Measurements from ENCODE around the gene GHSR. TPM values are rescaled to one million over a fixed set of nuclear protein-coding genes. Genes with fewer than 3 reads are reported as not detected.
"Not testable (repeated sequence)": the region's sequence is repeated elsewhere in the genome, so short reads cannot be mapped to it uniquely, and the experiment has no call there.

The GHSR gene, protein sequence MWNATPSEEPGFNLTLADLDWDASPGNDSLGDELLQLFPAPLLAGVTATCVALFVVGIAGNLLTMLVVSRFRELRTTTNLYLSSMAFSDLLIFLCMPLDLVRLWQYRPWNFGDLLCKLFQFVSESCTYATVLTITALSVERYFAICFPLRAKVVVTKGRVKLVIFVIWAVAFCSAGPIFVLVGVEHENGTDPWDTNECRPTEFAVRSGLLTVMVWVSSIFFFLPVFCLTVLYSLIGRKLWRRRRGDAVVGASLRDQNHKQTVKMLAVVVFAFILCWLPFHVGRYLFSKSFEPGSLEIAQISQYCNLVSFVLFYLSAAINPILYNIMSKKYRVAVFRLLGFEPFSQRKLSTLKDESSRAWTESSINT
- not detected for total RNA-seq (ENCODE audit: unreplicated experiment)
- long read RNA-seq: 0 reads

GRCh38 chr3:172447611-172448579 is at the start of gene GHSR:
Gene GHSR (minus strand): TSS chr3:172448456. CDS start chr3:172448413, 43 bp downstream.
- no peaks in the 10 kb centered on the region for H3K9me3 Mint-ChIP-seq (ENCODE audit: unreplicated experiment)
- H3K27ac Mint-ChIP-seq (ENCODE audit: unreplicated experiment): peak within 1 kb of the TSS; percentile 86
- no peak for DNase-seq (ENCODE audit: low spot score)
- peak within 1 kb of the TSS; percentile 38 for H3K4me3 Mint-ChIP-seq (ENCODE audit: unreplicated experiment)
- H3K36me3 Mint-ChIP-seq (ENCODE audit: low read depth, unreplicated experiment): peaks cover 5% of the 10 kb centered on the region
- peaks cover 18% of the 10 kb centered on the region for H3K4me1 Mint-ChIP-seq (ENCODE audit: unreplicated experiment)
- TF ChIP-seq CTCF (IDR thresholded peaks at IDR 0.05; ENCODE audit: unreplicated experiment): no peak
- peaks cover 26% of the 10 kb centered on the region for H3K27me3 Mint-ChIP-seq (ENCODE audit: unreplicated experiment)

DNA sequence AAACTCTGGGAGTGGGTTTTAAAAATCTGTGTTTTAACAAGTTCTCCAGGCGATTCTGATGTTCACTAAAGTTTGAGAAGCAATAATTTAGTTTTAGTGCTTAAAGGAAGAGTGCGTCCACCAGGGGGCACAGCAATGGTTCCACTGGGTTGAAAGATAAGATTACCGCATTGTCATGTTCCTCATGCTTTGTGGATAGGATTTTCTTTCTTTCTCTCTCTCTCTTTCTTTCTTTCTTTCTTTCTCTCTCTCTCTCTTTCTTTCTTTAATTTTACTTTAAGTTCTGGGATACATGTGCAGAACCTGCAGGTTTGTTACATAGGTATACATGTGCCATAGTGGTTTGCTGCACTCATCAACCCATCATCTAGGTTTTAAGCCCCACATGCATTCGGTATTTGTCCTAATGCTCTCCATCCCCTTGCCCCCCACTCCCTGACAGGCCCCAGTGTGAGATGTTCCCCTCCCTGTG is 42.0 kb upstream of the GHSR start:
- not testable (repeated sequence) for H3K36me3 Mint-ChIP-seq (ENCODE audit: low read depth, unreplicated experiment); H3K4me3 Mint-ChIP-seq (ENCODE audit: unreplicated experiment); H3K9me3 Mint-ChIP-seq (ENCODE audit: unreplicated experiment); H3K27ac Mint-ChIP-seq (ENCODE audit: unreplicated experiment); H3K27me3 Mint-ChIP-seq (ENCODE audit: unreplicated experiment)
- peaks cover 14% of the 10 kb centered on the region for H3K4me1 Mint-ChIP-seq (ENCODE audit: unreplicated experiment)
- DNase-seq (ENCODE audit: low spot score): peak; percentile 69
- TF ChIP-seq CTCF (IDR thresholded peaks at IDR 0.05; ENCODE audit: unreplicated experiment): peak; percentile 83

GRCh38 chr3:172478116-172478515 is 29.9 kb upstream of the GHSR start:
- Mint-ChIP-seq H3K27me3 (ENCODE audit: unreplicated experiment) (peaks cover 3% of the 10 kb centered on the region), H3K4me1 (ENCODE audit: unreplicated experiment) (peaks cover 14% of the 10 kb centered on the region), H3K4me3 (ENCODE audit: unreplicated experiment) (no peak overlapping the region), H3K9me3 (ENCODE audit: unreplicated experiment) (no peaks in the 10 kb centered on the region), H3K36me3 (ENCODE audit: low read depth, unreplicated experiment) (no peaks in the 10 kb centered on the region), H3K27ac (ENCODE audit: unreplicated experiment) (no peak overlapping the region)
- DNase-seq (ENCODE audit: low spot score): no peak
- no peak for TF ChIP-seq CTCF (IDR thresholded peaks at IDR 0.05; ENCODE audit: unreplicated experiment)

DNA sequence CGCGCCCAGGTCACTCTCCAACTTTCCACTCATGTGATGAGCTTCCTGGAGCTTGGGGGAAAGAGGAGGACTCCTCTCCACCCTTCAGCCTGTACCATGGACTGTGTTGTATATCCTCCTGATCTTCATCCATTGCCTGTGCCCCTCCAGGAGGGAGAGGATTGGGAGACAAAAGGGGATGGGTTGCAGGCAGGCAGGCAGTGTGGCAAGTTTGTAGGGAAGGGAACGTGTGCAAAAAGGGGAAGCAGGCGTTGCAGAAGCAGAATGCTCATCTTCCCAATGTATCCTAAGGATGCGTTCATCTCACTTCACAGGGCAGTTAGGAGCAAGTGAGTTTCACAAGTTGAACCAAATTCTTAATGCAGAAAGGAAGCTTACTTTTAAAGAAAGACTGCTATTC is 28.1 kb upstream of the GHSR start:
- DNase-seq (ENCODE audit: low spot score): no peak
- Mint-ChIP-seq H3K4me1 (ENCODE audit: unreplicated experiment) (peaks cover 14% of the 10 kb centered on the region), H3K36me3 (ENCODE audit: low read depth, unreplicated experiment) (no peaks in the 10 kb centered on the region)

More for the DNA sequence above, 28.1 kb upstream of the GHSR start:
- H3K4me3 Mint-ChIP-seq (ENCODE audit: unreplicated experiment): no peak overlapping the region
- no peak for TF ChIP-seq CTCF (IDR thresholded peaks at IDR 0.05; ENCODE audit: unreplicated experiment)
- H3K9me3 Mint-ChIP-seq (ENCODE audit: unreplicated experiment): no peaks in the 10 kb centered on the region
- H3K27me3 Mint-ChIP-seq (ENCODE audit: unreplicated experiment): peaks cover 3% of the 10 kb centered on the region
- no peak overlapping the region for H3K27ac Mint-ChIP-seq (ENCODE audit: unreplicated experiment)

All from endothelial cell (in vitro differentiated cells).